ENCODE results near the gene HEATR3.

HEATR3 gene

GRCh38 chr16:50058091-50058771 lies 7.5 kb upstream of the HEATR3 start:
- DNase-seq, result no peak

GRCh38 chr16:50059111-50059510 lies 6.7 kb upstream of the HEATR3 start:
- no peak for DNase-seq

- no peak for DNase-seq
These were observed 6.1 kb upstream of the HEATR3 start for GRCh38 chr16:50059669-50060068.

GRCh38 chr16:50061326-50061725 lies 4.4 kb upstream of the HEATR3 start:
- DNase-seq, result no peak

GRCh38 chr16:50065241-50065623 lies 538 bp upstream of the HEATR3 start:
- no peak for DNase-seq

- no peak for DNase-seq
These were observed 916 bp downstream of the HEATR3 start for GRCh38 chr16:50066482-50067289.

GRCh38 chr16:50067290-50067853 lies 1.6 kb downstream of the HEATR3 start:
- DNase-seq, result no peak

GRCh38 chr16:50068550-50068949 lies 2.8 kb downstream of the HEATR3 start:
- DNase-seq, result no peak

GRCh38 chr16:50069060-50069459 lies 3.3 kb downstream of the HEATR3 start:
- DNase-seq, result no peak

GRCh38 chr16:50071075-50071671 lies 5.4 kb downstream of the HEATR3 start:
- DNase-seq, result no peak

- no peak for DNase-seq
These were observed 7.0 kb downstream of the HEATR3 start for GRCh38 chr16:50072730-50073129.

GRCh38 chr16:50079397-50080140 lies 13.8 kb downstream of the HEATR3 start:
- DNase-seq, result no peak

GRCh38 chr16:50081428-50082018 lies 15.8 kb downstream of the HEATR3 start:
- DNase-seq, result no peak

- DNase-seq, result no peak
These were observed 18.2 kb downstream of the HEATR3 start for GRCh38 chr16:50083996-50084395.

GRCh38 chr16:50086176-50086575 lies 20.4 kb downstream of the HEATR3 start:
- no peak for DNase-seq

- DNase-seq, result no peak
These were observed 22.5 kb downstream of the HEATR3 start for GRCh38 chr16:50088302-50088701.

GRCh38 chr16:50092891-50093290 lies 27.1 kb downstream of the HEATR3 start:
- no peak for DNase-seq

GRCh38 chr16:50093607-50094539 lies 28.1 kb downstream of the HEATR3 start:
- DNase-seq, result no peak

- no peak for DNase-seq
These were observed 31.0 kb downstream of the HEATR3 start for GRCh38 chr16:50096791-50097190.

- no peak for DNase-seq
These were observed 34.3 kb downstream of the HEATR3 start for GRCh38 chr16:50099957-50100648.
